ENCODE data around the gene CGREF1. TPM values are rescaled to one million over a fixed set of nuclear protein-coding genes. Genes with fewer than 3 reads are reported as not detected.

The CGREF1 gene
- total and polyA plus RNA-seq, 4 donors = 0.55 to 0.89 (median 0.69) TPM

- no peak overlapping the region for H3K4me3 ChIP-seq
- DNase-seq = no peak
- H3K36me3 ChIP-seq (ENCODE audit: control insufficient read depth in 4 of 4, insufficient read depth in 4 of 4, low read length in 4 of 4) = no peaks in the 10 kb centered on the region
- no peaks in the 10 kb centered on the region for H3K27me3 ChIP-seq (ENCODE audit: control insufficient read depth in 3 of 3, insufficient read depth in 3 of 3, low read length in 2 of 3)
- H3K9ac ChIP-seq (ENCODE audit: insufficient read depth in 1 of 2, low read length in 2 of 2) = no peak overlapping the region
- no peak for ATAC-seq (ENCODE audit: insufficient read depth, low FRiP score)
- TF ChIP-seq, protein P1, sequence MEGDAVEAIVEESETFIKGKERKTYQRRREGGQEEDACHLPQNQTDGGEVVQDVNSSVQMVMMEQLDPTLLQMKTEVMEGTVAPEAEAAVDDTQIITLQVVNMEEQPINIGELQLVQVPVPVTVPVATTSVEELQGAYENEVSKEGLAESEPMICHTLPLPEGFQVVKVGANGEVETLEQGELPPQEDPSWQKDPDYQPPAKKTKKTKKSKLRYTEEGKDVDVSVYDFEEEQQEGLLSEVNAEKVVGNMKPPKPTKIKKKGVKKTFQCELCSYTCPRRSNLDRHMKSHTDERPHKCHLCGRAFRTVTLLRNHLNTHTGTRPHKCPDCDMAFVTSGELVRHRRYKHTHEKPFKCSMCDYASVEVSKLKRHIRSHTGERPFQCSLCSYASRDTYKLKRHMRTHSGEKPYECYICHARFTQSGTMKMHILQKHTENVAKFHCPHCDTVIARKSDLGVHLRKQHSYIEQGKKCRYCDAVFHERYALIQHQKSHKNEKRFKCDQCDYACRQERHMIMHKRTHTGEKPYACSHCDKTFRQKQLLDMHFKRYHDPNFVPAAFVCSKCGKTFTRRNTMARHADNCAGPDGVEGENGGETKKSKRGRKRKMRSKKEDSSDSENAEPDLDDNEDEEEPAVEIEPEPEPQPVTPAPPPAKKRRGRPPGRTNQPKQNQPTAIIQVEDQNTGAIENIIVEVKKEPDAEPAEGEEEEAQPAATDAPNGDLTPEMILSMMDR (IDR thresholded peaks at IDR 0.05; ENCODE audit: control extremely low read depth, extremely low read depth) = no peak
- no peaks in the 10 kb centered on the region for H3K4me1 ChIP-seq (ENCODE audit: control insufficient read depth in 5 of 5, insufficient read depth in 5 of 5, low read length in 5 of 5)
- H3K9me3 ChIP-seq (ENCODE audit: control insufficient read depth in 4 of 4, insufficient read depth in 3 of 4, low read length in 3 of 4) = no peaks in the 10 kb centered on the region
- WGBS, 2 donors = 83 to 89% methylated on average over 5 of the region's 5 CpGs
- no peak overlapping the region for H3K27ac ChIP-seq (ENCODE audit: low read depth in 1 of 2, low read length in 1 of 2)
Observed at GRCh38 chr2:27102329-27102728, 16.6 kb downstream of the CGREF1 start.

GRCh38 chr2:27100036-27100435, 18.9 kb downstream of the CGREF1 start:
- 89 to 91% methylated on average over 10 of the region's 10 CpGs for WGBS, 2 donors
- DNase-seq = no peak
- TF ChIP-seq, protein P1 (IDR thresholded peaks at IDR 0.05; ENCODE audit: control extremely low read depth, extremely low read depth) = no peak

DNA sequence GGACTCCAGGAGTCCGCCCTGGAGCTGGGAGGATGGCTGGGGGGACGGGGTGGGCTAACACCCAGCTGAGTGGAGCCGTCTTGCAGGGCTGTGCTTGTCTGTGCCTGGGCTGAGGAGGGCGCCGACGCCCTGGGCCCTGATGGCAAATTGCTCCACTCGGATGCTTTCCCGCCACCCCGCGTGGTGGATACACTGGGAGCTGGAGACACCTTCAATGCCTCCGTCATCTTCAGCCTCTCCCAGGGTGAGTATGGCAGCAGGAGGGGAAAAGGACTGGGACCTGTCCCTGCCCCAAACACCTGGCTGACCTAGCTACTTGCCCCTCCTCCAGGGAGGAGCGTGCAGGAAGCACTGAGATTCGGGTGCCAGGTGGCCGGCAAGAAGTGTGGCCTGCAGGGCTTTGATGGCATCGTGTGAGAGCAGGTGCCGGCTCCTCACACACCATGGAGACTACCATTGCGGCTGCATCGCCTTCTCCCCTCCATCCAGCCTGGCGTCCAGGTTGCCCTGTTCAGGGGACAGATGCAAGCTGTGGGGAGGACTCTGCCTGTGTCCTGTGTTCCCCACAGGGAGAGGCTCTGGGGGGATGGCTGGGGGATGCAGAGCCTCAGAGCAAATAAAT, 19.5 kb downstream of the CGREF1 start:
- no peaks in the 10 kb centered on the region for H3K9me3 ChIP-seq (ENCODE audit: control insufficient read depth in 4 of 4, insufficient read depth in 3 of 4, low read length in 3 of 4)
- no peaks in the 10 kb centered on the region for H3K36me3 ChIP-seq (ENCODE audit: control insufficient read depth in 4 of 4, insufficient read depth in 4 of 4, low read length in 4 of 4)
- no peak overlapping the region for H3K27ac ChIP-seq (ENCODE audit: low read depth in 1 of 2, low read length in 1 of 2)
- 94 to 95% methylated on average over 19 of the region's 19 CpGs for WGBS, 2 donors
- H3K4me1 ChIP-seq (ENCODE audit: control insufficient read depth in 5 of 5, insufficient read depth in 5 of 5, low read length in 5 of 5) = peaks cover 0 to 10% (median 7%) of the 10 kb centered on the region in 5 donors
- TF ChIP-seq, protein P1 (IDR thresholded peaks at IDR 0.05; ENCODE audit: control extremely low read depth, extremely low read depth) = no peak
- no peaks in the 10 kb centered on the region for H3K27me3 ChIP-seq (ENCODE audit: control insufficient read depth in 3 of 3, insufficient read depth in 3 of 3, low read length in 2 of 3)
- no peak overlapping the region for H3K4me3 ChIP-seq
- DNase-seq = no peak
- no peak overlapping the region for H3K9ac ChIP-seq (ENCODE audit: insufficient read depth in 1 of 2, low read length in 2 of 2)
- no peak for ATAC-seq (ENCODE audit: insufficient read depth, low FRiP score)

More at GRCh38 chr2:27100036-27100435, 18.9 kb downstream of the CGREF1 start:
- ATAC-seq (ENCODE audit: insufficient read depth, low FRiP score) = no peak
- no peak overlapping the region for H3K27ac ChIP-seq (ENCODE audit: low read depth in 1 of 2, low read length in 1 of 2)
- H3K27me3 ChIP-seq (ENCODE audit: control insufficient read depth in 3 of 3, insufficient read depth in 3 of 3, low read length in 2 of 3) = no peaks in the 10 kb centered on the region
- peaks cover 0 to 10% (median 7%) of the 10 kb centered on the region in 5 donors for H3K4me1 ChIP-seq (ENCODE audit: control insufficient read depth in 5 of 5, insufficient read depth in 5 of 5, low read length in 5 of 5)
- no peaks in the 10 kb centered on the region for H3K9me3 ChIP-seq (ENCODE audit: control insufficient read depth in 4 of 4, insufficient read depth in 3 of 4, low read length in 3 of 4)
- no peaks in the 10 kb centered on the region for H3K36me3 ChIP-seq (ENCODE audit: control insufficient read depth in 4 of 4, insufficient read depth in 4 of 4, low read length in 4 of 4)
- H3K9ac ChIP-seq (ENCODE audit: insufficient read depth in 1 of 2, low read length in 2 of 2) = no peak overlapping the region
- no peak overlapping the region for H3K4me3 ChIP-seq

GRCh38 chr2:27097341-27097740, 21.6 kb downstream of the CGREF1 start:
- Histone ChIP-seq H3K9me3 (ENCODE audit: control insufficient read depth in 4 of 4, insufficient read depth in 3 of 4, low read length in 3 of 4) (no peaks in the 10 kb centered on the region), H3K27me3 (ENCODE audit: control insufficient read depth in 3 of 3, insufficient read depth in 3 of 3, low read length in 2 of 3) (no peaks in the 10 kb centered on the region), H3K9ac (ENCODE audit: insufficient read depth in 1 of 2, low read length in 2 of 2) (no peak overlapping the region), H3K36me3 (ENCODE audit: control insufficient read depth in 4 of 4, insufficient read depth in 4 of 4, low read length in 4 of 4) (no peaks in the 10 kb centered on the region), H3K4me1 (ENCODE audit: control insufficient read depth in 5 of 5, insufficient read depth in 5 of 5, low read length in 5 of 5) (peaks cover 0 to 10% (median 7%) of the 10 kb centered on the region in 5 donors), H3K4me3 (no peak overlapping the region), H3K27ac (ENCODE audit: low read depth in 1 of 2, low read length in 1 of 2) (no peak overlapping the region)
- TF ChIP-seq, protein P1 (IDR thresholded peaks at IDR 0.05; ENCODE audit: control extremely low read depth, extremely low read depth) = no peak
- ATAC-seq (ENCODE audit: insufficient read depth, low FRiP score) (no peak), DNase-seq (no peak)
- 92 to 93% methylated on average over 14 of the region's 14 CpGs for WGBS, 2 donors

Measured in lung (tissue), 12 donors.